Measurements from ENCODE around the gene BDP1. TPM values are rescaled to one million over a fixed set of nuclear protein-coding genes. Genes with fewer than 3 reads are reported as not detected.
"Not testable (repeated sequence)": the region's sequence is repeated elsewhere in the genome, so short reads cannot be mapped to it uniquely, and the experiment has no call there.

BDP1 gene
- total RNA-seq, 1 experiment from 2014 or later: 18.4 TPM

- Histone ChIP-seq H3K27ac (ENCODE audit: low read length) (no peak overlapping the region), H3K36me3 (ENCODE audit: low read depth, low read length) (peaks cover 15% of the 10 kb centered on the region), H3K9ac (ENCODE audit: low read length) (no peak overlapping the region), H3K27me3 (ENCODE audit: low read length) (no peaks in the 10 kb centered on the region), H4K20me1 (ENCODE audit: low read length) (no peaks in the 10 kb centered on the region), H3K4me3 (ENCODE audit: low read length) (no peak overlapping the region), H3K4me1 (ENCODE audit: insufficient read depth, low read length) (no peaks in the 10 kb centered on the region), H3K9me3 (ENCODE audit: low read length) (no peaks in the 10 kb centered on the region), H3F3A (ENCODE audit: low read length, unreplicated experiment) (no peaks in the 10 kb centered on the region), H2AFZ (ENCODE audit: low read length) (no peak overlapping the region), H3K4me2 (ENCODE audit: low read length) (no peak overlapping the region), H3K9me2 (replicated peaks; ENCODE audit: low read length) (no peaks in the 10 kb centered on the region), H3K79me2 (ENCODE audit: low read length) (no peaks in the 10 kb centered on the region)
- intact Hi-C loops (cut with micrococcal nuclease): no loop called here
- no peak for TF ChIP-seq EZH2phosphoT487 (IDR thresholded peaks at IDR 0.05; ENCODE audit: borderline replicate concordance, low read length)
- no peak for TF ChIP-seq EZH2 (IDR thresholded peaks at IDR 0.05; ENCODE audit: low read length, unreplicated experiment)
- no peak for TF ChIP-seq CTCF (conservative IDR thresholded peaks at IDR 0.05; ENCODE audit: low read depth, low read length)
- no peak for ATAC-seq
- BruUV-seq (replicated peaks): no TSS peak
- ChIA-PET CTCF (no interaction called here), POLR2A (ENCODE audit: unreplicated experiment) (no interaction called here)
- no peak for DNase-seq
These were observed 48.1 kb downstream of the BDP1 start for GRCh38 chr5:71503536-71503935.

GRCh38 chr5:71522151-71522550, 66.7 kb downstream of the BDP1 start:
- Histone ChIP-seq H3F3A (ENCODE audit: low read length, unreplicated experiment) (no peaks in the 10 kb centered on the region), H3K4me3 (ENCODE audit: low read length) (no peak overlapping the region), H2AFZ (ENCODE audit: low read length) (no peak overlapping the region), H3K4me2 (ENCODE audit: low read length) (no peak overlapping the region), H3K9me2 (replicated peaks; ENCODE audit: low read length) (no peaks in the 10 kb centered on the region), H3K27ac (ENCODE audit: low read length) (no peak overlapping the region), H3K36me3 (ENCODE audit: low read depth, low read length) (peaks cover 38% of the 10 kb centered on the region), H3K9me3 (ENCODE audit: low read length) (no peaks in the 10 kb centered on the region), H3K27me3 (ENCODE audit: low read length) (no peaks in the 10 kb centered on the region), H3K4me1 (ENCODE audit: insufficient read depth, low read length) (no peaks in the 10 kb centered on the region), H3K9ac (ENCODE audit: low read length) (no peak overlapping the region), H4K20me1 (ENCODE audit: low read length) (no peaks in the 10 kb centered on the region), H3K79me2 (ENCODE audit: low read length) (no peaks in the 10 kb centered on the region)
- BruUV-seq (replicated peaks): no TSS peak
- CTCF ChIA-PET: interaction anchor here (0.6 kb wide), 1 partner anchor 707 kb away, joined by 3 read pairs; no protein-coding TSS in a partner anchor
- ATAC-seq (no peak), DNase-seq (no peak)
- no peak for TF ChIP-seq EZH2 (IDR thresholded peaks at IDR 0.05; ENCODE audit: low read length, unreplicated experiment)
- no peak for TF ChIP-seq EZH2phosphoT487 (IDR thresholded peaks at IDR 0.05; ENCODE audit: borderline replicate concordance, low read length)
- TF ChIP-seq CTCF (conservative IDR thresholded peaks at IDR 0.05; ENCODE audit: low read depth, low read length): no peak
- POLR2A ChIA-PET (ENCODE audit: unreplicated experiment): no interaction called here
- intact Hi-C loops (cut with micrococcal nuclease): no loop called here

- H3K4me3 ChIP-seq (ENCODE audit: low read length); H4K20me1 ChIP-seq (ENCODE audit: low read length); H3K4me1 ChIP-seq (ENCODE audit: insufficient read depth, low read length); H3K27ac ChIP-seq (ENCODE audit: low read length); H3K9me3 ChIP-seq (ENCODE audit: low read length); H3K4me2 ChIP-seq (ENCODE audit: low read length); CTCF ChIA-PET; H2AFZ ChIP-seq (ENCODE audit: low read length); ATAC-seq; H3K9ac ChIP-seq (ENCODE audit: low read length); H3K27me3 ChIP-seq (ENCODE audit: low read length); H3K9me2 ChIP-seq (replicated peaks; ENCODE audit: low read length); DNase-seq; intact Hi-C loops (cut with micrococcal nuclease); H3K79me2 ChIP-seq (ENCODE audit: low read length); BruUV-seq (replicated peaks); H3F3A ChIP-seq (ENCODE audit: low read length, unreplicated experiment); POLR2A ChIA-PET (ENCODE audit: unreplicated experiment): not testable (repeated sequence)
- peaks cover 26% of the 10 kb centered on the region for H3K36me3 ChIP-seq (ENCODE audit: low read depth, low read length)
These were observed 70.2 kb downstream of the BDP1 start for GRCh38 chr5:71525611-71526010.
